HepG2 (cell line): ENCODE results near the gene MCOLN3. TPM values are rescaled to one million over a fixed set of nuclear protein-coding genes. Genes with fewer than 3 reads are reported as not detected.
"Not testable (repeated sequence)": the region's sequence is repeated elsewhere in the genome, so short reads cannot be mapped to it uniquely, and the experiment has no call there.

ENCODE experiments used
- ATAC-seq: fragments of 200-7000 bp; cut with Tn5 transposase; 3 replicates; pipeline ENCODE4 v1.9.1; 2020; ENCODE audit warnings: mild to moderate bottlenecking, moderate library complexity
- BruUV-seq: library from RNA; stranded (reverse); fragments of 400-500 nt; replicated peaks from 2 replicates; lab custom pipeline; 2021; lab: Mats Ljungman, UMichigan
- CTCF ChIA-PET: fragments of 300-600 bp; formaldehyde crosslinking; extraction: SDS; loops from one replicate; lab custom pipeline; 2021; ENCODE audit warnings: low total read pairs, inconsistent platforms, low intra/inter-chr PET ratio; lab: Yijun Ruan, JAX
- POLR2A ChIA-PET: fragments of 350-600 bp; sonication (Branson Sonifier 250); formaldehyde crosslinking; loops from one replicate; lab custom pipeline; 2020; ENCODE audit warnings: antibody characterized with exemption, inconsistent platforms; lab: Yijun Ruan, JAX
- DNase-seq: peaks from one replicate; pipeline ENCODE4 v3.0.0-alpha.2; 2015; ENCODE audit warnings: low spot score
- FAIRE-seq: peaks from 3 replicates; lab custom pipeline; 2011; peaks lifted over from hg19 to GRCh38; lab: Jason Lieb, UNC
- H2AFZ ChIP-seq: one replicate; pipeline ENCODE4 v1.6.1; 2011; ENCODE audit warnings: low read length, inconsistent platforms
- H3K27ac ChIP-seq: fragments of 300-600 bp; 3 replicates; pipeline ENCODE4 v1.8.0; 2011; ENCODE audit warnings: mixed run types, mild to moderate bottlenecking, mixed read lengths, low read length, inconsistent platforms; ENCODE audit not compliant: insufficient read depth; ENCODE audit errors: extremely low read length
- H3K27me3 ChIP-seq, 2 experiments: fragments of 200-600 bp in 1 of 2; 2 replicates in 1 of 2; 3 replicates in 1 of 2; pipeline versions ENCODE4 v1.6.0 to v1.8.0; 2011; ENCODE audit warnings: low read length in 2 of 2, mild to moderate bottlenecking in 2 of 2, moderate library complexity in 2 of 2, inconsistent platforms in 1 of 2; ENCODE audit not compliant: insufficient read depth in 2 of 2, control insufficient read depth in 1 of 2
- H3K36me3 ChIP-seq, 2 experiments: fragments of 200-600 bp in 1 of 2; replicated peaks in 1 of 2; 2 replicates in 1 of 2; 3 replicates in 1 of 2; pipeline versions ENCODE4 v1.5.1 to v1.8.0; 2011; ENCODE audit warnings: low read length in 2 of 2, inconsistent platforms in 1 of 2; ENCODE audit not compliant: insufficient read depth in 2 of 2, control insufficient read depth in 1 of 2
- H3K4me1 ChIP-seq: 2 replicates; pipeline ENCODE4 v1.5.1; 2012; ENCODE audit warnings: low read length, inconsistent platforms; ENCODE audit not compliant: insufficient read depth
- H3K4me2 ChIP-seq: 2 replicates; pipeline ENCODE4 v1.6.0; 2011; ENCODE audit warnings: low read depth, low read length, inconsistent platforms
- H3K4me3 ChIP-seq, 3 experiments: fragments of 200-600 bp in 1 of 3; sonication (generic), shearing (Covaris generic) in 1 of 3; replicated peaks in 1 of 3; 2 replicates each; pipeline ENCODE4 v1.5.1; 2011 to 2016; ENCODE audit warnings: low read length in 3 of 3, inconsistent platforms in 2 of 3, low read depth in 2 of 3, mild to moderate bottlenecking in 2 of 3, control low read depth in 1 of 3, mixed read lengths in 1 of 3; ENCODE audit not compliant: insufficient read depth in 1 of 3
- H3K79me2 ChIP-seq: one replicate; pipeline ENCODE4 v1.6.1; 2011; ENCODE audit warnings: low read length, inconsistent platforms; ENCODE audit not compliant: insufficient read depth
- H3K9ac ChIP-seq: 2 replicates; pipeline ENCODE4 v1.6.0; 2011; ENCODE audit warnings: mild to moderate bottlenecking, low read depth, low read length, inconsistent platforms; ENCODE audit not compliant: insufficient read depth
- H3K9me3 ChIP-seq: 2 replicates; pipeline ENCODE4 v1.5.1; 2012; ENCODE audit warnings: mild to moderate bottlenecking, low read length
- H4K20me1 ChIP-seq: 2 replicates; pipeline ENCODE4 v1.6.0; 2011; ENCODE audit warnings: inconsistent platforms, mild to moderate bottlenecking, low read length, moderate library complexity; ENCODE audit not compliant: insufficient read depth
- PRMT3 ChIP-seq: sonication (generic); formaldehyde crosslinking; IDR thresholded peaks from 2 replicates; pipeline ENCODE4 v1.8.1; 2022; ENCODE audit warnings: low read depth, mild to moderate bottlenecking, moderate library complexity, missing genetic modification reagents, borderline replicate concordance
- ZBTB7B ChIP-seq: sonication (generic); formaldehyde crosslinking; IDR thresholded peaks from 2 replicates; pipeline ENCODE4 v1.4.0; 2020; ENCODE audit warnings: missing genetic modification reagents
- WGBS: methylation state at CpG from one replicate; pipeline ENCODE4 v1.1.6; 2017; ENCODE audit warnings: low lambda C conversion rate; 5-methylcytosine and 5-hydroxymethylcytosine counted together
- in situ Hi-C: cut with HindIII; loops from 2 replicates; pipeline ENCODE4 v1.10.0; 2017; ENCODE audit warnings: low pct_unique_long_range_greater_than_20kb; ENCODE audit not compliant: extremely low pct_ligation_motif_present
- intact Hi-C: fragments of 100-400 bp; cut with micrococcal nuclease; formaldehyde crosslinking; loops from one replicate; pipeline ENCODE4 v1.10.0; 2022; ENCODE audit not compliant: unreplicated experiment
- polyA plus RNA-seq, 8 experiments: library from polyadenylated mRNA; depleted of rRNA in 3 of 8; stranded (reverse) in 7 of 8; unstranded in 1 of 8; fragments of >200 nt; fragmentation: Illumina TruSeq in 4 of 8; extraction: Trizol in 4 of 8; gene quantifications; 2 replicates each; pipeline versions ENCODE4 v1.2.1 to v1.2.3, GENCODE V29; 2011 to 2016; ENCODE audit warnings: low read depth in 4 of 8, missing spikeins in 1 of 8, mixed read lengths in 1 of 8; ENCODE audit not compliant: insufficient read depth in 1 of 8
- total RNA-seq, 5 experiments: library from RNA; depleted of rRNA; stranded (reverse); fragments of >200 nt; fragmentation: Illumina TruSeq; extraction: Trizol; gene quantifications; 2 replicates each; pipeline ENCODE4 v1.2.3, GENCODE V29; 2016; ENCODE audit warnings: low read depth in 1 of 5
- TF ChIP-seq, protein P1 (sequence below): sonication (generic); formaldehyde crosslinking; IDR thresholded peaks from 2 replicates; pipeline ENCODE4 v1.4.0; 2020; ENCODE audit warnings: missing genetic modification reagents, borderline replicate concordance
- TF ChIP-seq, protein P2 (sequence below): sonication (generic); formaldehyde crosslinking; IDR thresholded peaks from 2 replicates; pipeline ENCODE4 v1.8.0; 2022; ENCODE audit warnings: missing genetic modification reagents, mild to moderate bottlenecking, moderate library complexity, borderline replicate concordance
- TF ChIP-seq, protein P3 (sequence below): sonication (generic); formaldehyde crosslinking; IDR thresholded peaks from 2 replicates; pipeline ENCODE4 v1.4.0; 2020; ENCODE audit warnings: missing genetic modification reagents, mild to moderate bottlenecking, borderline replicate concordance

The MCOLN3 gene
- total and polyA plus RNA-seq, 2 of the 13 experiments (the other 11 are each of a cell fraction or from before 2014, with no cell fraction given): 0.04 TPM

DNA sequence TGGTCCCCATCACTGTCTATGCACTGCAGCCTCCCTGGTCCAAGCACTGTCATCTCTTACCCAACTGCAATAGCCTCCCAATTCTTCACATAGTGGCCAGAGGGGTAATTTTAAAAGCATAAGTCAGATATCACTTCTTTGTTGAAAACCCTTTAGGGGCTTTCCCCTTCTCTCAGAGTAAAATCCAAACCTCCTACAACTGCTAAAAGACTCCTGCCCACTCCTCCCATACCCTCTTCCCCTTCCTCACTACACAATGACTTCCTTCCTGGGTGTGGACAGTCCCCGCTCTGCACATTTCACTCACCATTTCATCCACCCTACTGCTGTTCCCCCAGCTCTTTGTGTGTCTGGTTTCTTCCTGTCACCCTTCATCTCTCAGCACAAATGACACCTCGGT lies 59.7 kb downstream of the MCOLN3 start (continued):
- TF ChIP-seq, protein P1, sequence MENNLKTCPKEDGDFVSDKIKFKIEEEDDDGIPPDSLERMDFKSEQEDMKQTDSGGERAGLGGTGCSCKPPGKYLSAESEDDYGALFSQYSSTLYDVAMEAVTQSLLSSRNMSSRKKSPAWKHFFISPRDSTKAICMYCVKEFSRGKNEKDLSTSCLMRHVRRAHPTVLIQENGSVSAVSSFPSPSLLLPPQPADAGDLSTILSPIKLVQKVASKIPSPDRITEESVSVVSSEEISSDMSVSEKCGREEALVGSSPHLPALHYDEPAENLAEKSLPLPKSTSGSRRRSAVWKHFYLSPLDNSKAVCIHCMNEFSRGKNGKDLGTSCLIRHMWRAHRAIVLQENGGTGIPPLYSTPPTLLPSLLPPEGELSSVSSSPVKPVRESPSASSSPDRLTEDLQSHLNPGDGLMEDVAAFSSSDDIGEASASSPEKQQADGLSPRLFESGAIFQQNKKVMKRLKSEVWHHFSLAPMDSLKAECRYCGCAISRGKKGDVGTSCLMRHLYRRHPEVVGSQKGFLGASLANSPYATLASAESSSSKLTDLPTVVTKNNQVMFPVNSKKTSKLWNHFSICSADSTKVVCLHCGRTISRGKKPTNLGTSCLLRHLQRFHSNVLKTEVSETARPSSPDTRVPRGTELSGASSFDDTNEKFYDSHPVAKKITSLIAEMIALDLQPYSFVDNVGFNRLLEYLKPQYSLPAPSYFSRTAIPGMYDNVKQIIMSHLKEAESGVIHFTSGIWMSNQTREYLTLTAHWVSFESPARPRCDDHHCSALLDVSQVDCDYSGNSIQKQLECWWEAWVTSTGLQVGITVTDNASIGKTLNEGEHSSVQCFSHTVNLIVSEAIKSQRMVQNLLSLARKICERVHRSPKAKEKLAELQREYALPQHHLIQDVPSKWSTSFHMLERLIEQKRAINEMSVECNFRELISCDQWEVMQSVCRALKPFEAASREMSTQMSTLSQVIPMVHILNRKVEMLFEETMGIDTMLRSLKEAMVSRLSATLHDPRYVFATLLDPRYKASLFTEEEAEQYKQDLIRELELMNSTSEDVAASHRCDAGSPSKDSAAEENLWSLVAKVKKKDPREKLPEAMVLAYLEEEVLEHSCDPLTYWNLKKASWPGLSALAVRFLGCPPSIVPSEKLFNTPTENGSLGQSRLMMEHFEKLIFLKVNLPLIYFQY: no peak
- TF ChIP-seq, protein P2, sequence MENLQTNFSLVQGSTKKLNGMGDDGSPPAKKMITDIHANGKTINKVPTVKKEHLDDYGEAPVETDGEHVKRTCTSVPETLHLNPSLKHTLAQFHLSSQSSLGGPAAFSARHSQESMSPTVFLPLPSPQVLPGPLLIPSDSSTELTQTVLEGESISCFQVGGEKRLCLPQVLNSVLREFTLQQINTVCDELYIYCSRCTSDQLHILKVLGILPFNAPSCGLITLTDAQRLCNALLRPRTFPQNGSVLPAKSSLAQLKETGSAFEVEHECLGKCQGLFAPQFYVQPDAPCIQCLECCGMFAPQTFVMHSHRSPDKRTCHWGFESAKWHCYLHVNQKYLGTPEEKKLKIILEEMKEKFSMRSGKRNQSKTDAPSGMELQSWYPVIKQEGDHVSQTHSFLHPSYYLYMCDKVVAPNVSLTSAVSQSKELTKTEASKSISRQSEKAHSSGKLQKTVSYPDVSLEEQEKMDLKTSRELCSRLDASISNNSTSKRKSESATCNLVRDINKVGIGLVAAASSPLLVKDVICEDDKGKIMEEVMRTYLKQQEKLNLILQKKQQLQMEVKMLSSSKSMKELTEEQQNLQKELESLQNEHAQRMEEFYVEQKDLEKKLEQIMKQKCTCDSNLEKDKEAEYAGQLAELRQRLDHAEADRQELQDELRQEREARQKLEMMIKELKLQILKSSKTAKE (CRISPR knock-in tag): no peak
- TF ChIP-seq PRMT3 (CRISPR knock-in tag) (no peak), ZBTB7B (CRISPR knock-in tag) (no peak)
- TF ChIP-seq, protein P3, sequence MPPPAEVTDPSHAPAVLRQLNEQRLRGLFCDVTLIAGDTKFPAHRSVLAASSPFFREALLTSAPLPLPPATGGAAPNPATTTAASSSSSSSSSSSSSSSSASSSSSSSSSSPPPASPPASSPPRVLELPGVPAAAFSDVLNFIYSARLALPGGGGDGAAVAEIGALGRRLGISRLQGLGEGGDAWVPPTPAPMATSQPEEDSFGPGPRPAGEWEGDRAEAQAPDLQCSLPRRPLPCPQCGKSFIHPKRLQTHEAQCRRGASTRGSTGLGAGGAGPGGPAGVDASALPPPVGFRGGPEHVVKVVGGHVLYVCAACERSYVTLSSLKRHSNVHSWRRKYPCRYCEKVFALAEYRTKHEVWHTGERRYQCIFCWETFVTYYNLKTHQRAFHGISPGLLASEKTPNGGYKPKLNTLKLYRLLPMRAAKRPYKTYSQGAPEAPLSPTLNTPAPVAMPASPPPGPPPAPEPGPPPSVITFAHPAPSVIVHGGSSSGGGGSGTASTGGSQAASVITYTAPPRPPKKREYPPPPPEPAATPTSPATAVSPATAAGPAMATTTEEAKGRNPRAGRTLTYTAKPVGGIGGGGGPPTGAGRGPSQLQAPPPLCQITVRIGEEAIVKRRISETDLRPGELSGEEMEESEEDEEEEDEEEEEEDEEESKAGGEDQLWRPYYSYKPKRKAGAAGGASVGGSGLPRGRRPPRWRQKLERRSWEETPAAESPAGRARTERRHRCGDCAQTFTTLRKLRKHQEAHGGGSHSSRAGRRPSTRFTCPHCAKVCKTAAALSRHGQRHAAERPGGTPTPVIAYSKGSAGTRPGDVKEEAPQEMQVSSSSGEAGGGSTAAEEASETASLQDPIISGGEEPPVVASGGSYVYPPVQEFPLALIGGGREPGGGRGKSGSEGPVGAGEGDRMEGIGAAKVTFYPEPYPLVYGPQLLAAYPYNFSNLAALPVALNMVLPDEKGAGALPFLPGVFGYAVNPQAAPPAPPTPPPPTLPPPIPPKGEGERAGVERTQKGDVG: no peak

DNA sequence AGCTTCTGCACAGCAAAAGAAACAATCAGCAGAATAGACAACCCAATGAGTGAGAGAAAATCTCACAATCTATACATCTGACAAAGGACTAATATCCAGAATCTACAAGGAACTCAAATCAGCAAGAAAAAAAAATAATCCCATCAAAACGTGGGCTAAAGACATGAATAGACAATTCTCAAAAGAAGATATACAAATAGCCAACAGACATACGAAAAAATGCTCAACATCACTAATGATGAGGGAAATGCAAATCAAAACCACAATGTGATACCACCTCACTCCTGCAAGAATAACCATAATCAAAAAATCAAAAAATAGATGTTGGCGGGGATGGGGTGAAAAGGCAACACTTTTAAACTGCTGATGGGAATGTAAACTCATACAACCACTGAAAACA lies 61.7 kb downstream of the MCOLN3 start:
- in situ Hi-C loops, H4K20me1 ChIP-seq, FAIRE-seq: not testable (repeated sequence)

More for the DNA sequence above, 61.7 kb downstream of the MCOLN3 start:
- CTCF ChIA-PET, intact Hi-C loops, H3K4me1 ChIP-seq, H3K27me3 ChIP-seq, H3K9me3 ChIP-seq, H3K4me3 ChIP-seq, POLR2A ChIA-PET, H3K79me2 ChIP-seq, H3K36me3 ChIP-seq, H2AFZ ChIP-seq, H3K4me2 ChIP-seq, H3K27ac ChIP-seq, BruUV-seq, DNase-seq, H3K9ac ChIP-seq, ATAC-seq: not testable (repeated sequence)
- WGBS: 1% methylated on average over 3 of the region's 3 CpGs
